HCT116 (cell line): Measurements from ENCODE around the gene LAPTM4A.

Experiments used
- ATF3 ChIP-seq: IDR thresholded peaks from 2 replicates; pipeline ENCODE4 v1.6.1; 2012
- CBX3 ChIP-seq: IDR thresholded peaks from 2 replicates; pipeline ENCODE4 v1.6.1; 2012; ENCODE audit warnings: low read depth
- CEBPB ChIP-seq: IDR thresholded peaks from 2 replicates; pipeline ENCODE4 v1.6.1; 2012; ENCODE audit warnings: low read depth
- CTCF ChIP-seq, 3 experiments: fragments of 200-600 bp in 1 of 3; sonication (generic) in 1 of 3; IDR thresholded peaks in 2 of 3; conservative IDR thresholded peaks in 1 of 3; 2 replicates each; pipeline ENCODE4 v1.5.1; 2012 to 2017; ENCODE audit warnings: low read depth in 2 of 3, low read length in 2 of 3, antibody characterized with exemption in 1 of 3, borderline replicate concordance in 1 of 3, control low read depth in 1 of 3, mild to moderate bottlenecking in 1 of 3, mixed read lengths in 1 of 3, mixed run types in 1 of 3, moderate library complexity in 1 of 3; ENCODE audit not compliant: insufficient read depth in 1 of 3
- EZH2 ChIP-seq: fragments of 200-600 bp; sonication (generic); IDR thresholded peaks from 2 replicates; pipeline ENCODE4 v1.6.1; 2017; ENCODE audit warnings: antibody characterized with exemption, mixed run types
- JUND ChIP-seq: IDR thresholded peaks from 2 replicates; pipeline ENCODE4 v1.6.1; 2012
- POLR2A ChIP-seq: IDR thresholded peaks from 2 replicates; pipeline ENCODE4 v1.7.0; 2011; ENCODE audit warnings: borderline replicate concordance; ENCODE audit not compliant: insufficient read depth, insufficient read length; ENCODE audit errors: extremely low read depth
- POLR2AphosphoS5 ChIP-seq: IDR thresholded peaks from 2 replicates; pipeline ENCODE4 v1.6.1; 2011; ENCODE audit warnings: mild to moderate bottlenecking, low read depth, low read length, moderate library complexity
- RAD21 ChIP-seq: IDR thresholded peaks from 2 replicates; pipeline ENCODE4 v1.6.1; 2012; ENCODE audit warnings: low read depth, mild to moderate bottlenecking
- SP1 ChIP-seq: IDR thresholded peaks from 2 replicates; pipeline ENCODE4 v1.6.1; 2012; ENCODE audit warnings: low read depth
- SRF ChIP-seq: IDR thresholded peaks from 2 replicates; pipeline ENCODE4 v1.6.1; 2012; ENCODE audit warnings: low read depth
- TCF7L2 ChIP-seq: IDR thresholded peaks from 2 replicates; pipeline ENCODE4 v1.7.0; 2011; ENCODE audit warnings: borderline replicate concordance, inconsistent platforms; ENCODE audit not compliant: insufficient read depth, insufficient read length; ENCODE audit errors: extremely low read depth
- YY1 ChIP-seq: IDR thresholded peaks from 2 replicates; pipeline ENCODE4 v1.6.1; 2011; ENCODE audit warnings: low read length, low read depth, moderate library complexity, mild to moderate bottlenecking; ENCODE audit not compliant: insufficient replicate concordance; ENCODE audit errors: extremely low read depth

- TF ChIP-seq JUND = no peak
- TF ChIP-seq EZH2 = no peak
- TF ChIP-seq CTCF (IDR thresholded peaks at IDR 0.05 in 2 of 3, conservative IDR thresholded peaks at IDR 0.05 in 1 of 3; ENCODE audit: borderline replicate concordance in 1 of 3, insufficient read depth in 1 of 3, low read depth in 2 of 3, low read length in 2 of 3) = no peak
- no peak for TF ChIP-seq POLR2A
- no peak for TF ChIP-seq ATF3
- TF ChIP-seq CBX3 = no peak
- no peak for TF ChIP-seq SP1
- TF ChIP-seq RAD21 = no peak
- TF ChIP-seq TCF7L2 = no peak
- TF ChIP-seq SRF = no peak
- TF ChIP-seq YY1 = no peak
- no peak for TF ChIP-seq POLR2AphosphoS5
- no peak for TF ChIP-seq CEBPB
These were observed 17.2 kb downstream of the LAPTM4A start for GRCh38 chr2:20034218-20034617.
